ENCODE measurements around the gene CMPK1.

GRCh38 chr1:47412437-47412836 is 78.8 kb downstream of the CMPK1 start:
- TF ChIP-seq YY1 (IDR thresholded peaks at IDR 0.05; ENCODE audit: insufficient read depth, insufficient read length), result no peak
- TF ChIP-seq ZNF274 (IDR thresholded peaks at IDR 0.05; ENCODE audit: low read depth, low read length), result no peak
- TF ChIP-seq SUZ12 (IDR thresholded peaks at IDR 0.05; ENCODE audit: extremely low read depth, insufficient read depth, insufficient read length), result no peak
